Cardiac muscle cell (in vitro differentiated cells and primary cell): ENCODE measurements around the gene KCNJ11. TPM values are rescaled to one million over a fixed set of nuclear protein-coding genes. Genes with fewer than 3 reads are reported as not detected.

Source experiments
- DNase-seq, 2 donors: peaks; one replicate each; pipeline versions ENCODE4 v3.0.0 to v3.0.0-alpha.2; 2010 to 2017; ENCODE audit warnings: low read depth in 1 of 2, low spot score in 1 of 2
- H3K27ac ChIP-seq: fragments of 200-600 bp; sonication (generic); 2 replicates; pipeline ENCODE4 v1.5.1; 2016
- H3K27me3 ChIP-seq: fragments of 200-600 bp; sonication (generic); 2 replicates; pipeline ENCODE4 v1.6.0; 2016; ENCODE audit warnings: control low read depth
- H3K36me3 ChIP-seq: fragments of 200-600 bp; sonication (generic); 2 replicates; pipeline ENCODE4 v1.5.1; 2016; ENCODE audit warnings: control low read depth
- H3K4me1 ChIP-seq: fragments of 200-600 bp; sonication (generic); 2 replicates; pipeline ENCODE4 v1.8.1; 2017; ENCODE audit warnings: low read depth, mild to moderate bottlenecking, mixed run types
- H3K4me3 ChIP-seq: fragments of 200-600 bp; sonication (generic); 2 replicates; pipeline ENCODE4 v1.5.1; 2016; ENCODE audit warnings: mild to moderate bottlenecking
- H3K9me3 ChIP-seq: fragments of 200-600 bp; sonication (generic); 2 replicates; pipeline ENCODE4 v1.5.1; 2017; ENCODE audit warnings: low read depth, mild to moderate bottlenecking, control low read depth
- CTCF ChIP-seq: IDR thresholded peaks from 2 replicates; pipeline ENCODE4 v1.5.1; 2012; ENCODE audit warnings: low read depth, mild to moderate bottlenecking, low read length
- polyA plus RNA-seq: library from polyadenylated mRNA; unstranded; fragments of >200 nt; fragmentation: Nextera tagmentation; extraction: Ambion mirVana; gene quantifications from 2 replicates; pipeline ENCODE4 v1.2.1, GENCODE V29; 2016
- total RNA-seq: library from RNA; depleted of rRNA; stranded (reverse); fragments of >200 nt; gene quantifications from 2 replicates; pipeline ENCODE4 v1.2.3, GENCODE V29; 2016

Gene KCNJ11
- total and polyA plus RNA-seq, 2 experiments from 2014 or later, result 4.7 to 17.0 TPM

GRCh38 chr11:17412488-17413180 is 24.2 kb upstream of the KCNJ11 start:
- DNase-seq, result no peak
- H3K4me1 ChIP-seq, result no peaks in the 10 kb centered on the region
- no peaks in the 10 kb centered on the region for H3K27me3 ChIP-seq
- no peaks in the 10 kb centered on the region for H3K9me3 ChIP-seq
- TF ChIP-seq CTCF, result no peak
- no peak overlapping the region for H3K4me3 ChIP-seq
- no peaks in the 10 kb centered on the region for H3K36me3 ChIP-seq
- no peak overlapping the region for H3K27ac ChIP-seq

GRCh38 chr11:17411418-17411817 is 23.0 kb upstream of the KCNJ11 start:
- no peak overlapping the region for H3K4me3 ChIP-seq
- no peaks in the 10 kb centered on the region for H3K4me1 ChIP-seq
- H3K27me3 ChIP-seq, result no peaks in the 10 kb centered on the region
- H3K9me3 ChIP-seq, result no peaks in the 10 kb centered on the region
- no peaks in the 10 kb centered on the region for H3K36me3 ChIP-seq
- DNase-seq, result no peak
- no peak for TF ChIP-seq CTCF
- no peak overlapping the region for H3K27ac ChIP-seq

- DNase-seq, result no peak
- Histone ChIP-seq H3K36me3 (no peaks in the 10 kb centered on the region), H3K4me3 (no peak overlapping the region), H3K4me1 (peaks cover 3% of the 10 kb centered on the region), H3K27me3 (no peaks in the 10 kb centered on the region), H3K27ac (no peak overlapping the region), H3K9me3 (no peaks in the 10 kb centered on the region)
- no peak for TF ChIP-seq CTCF
Measured at GRCh38 chr11:17410606-17411379, 22.3 kb upstream of the KCNJ11 start.

GRCh38 chr11:17408641-17409040 is 20.2 kb upstream of the KCNJ11 start:
- no peak for TF ChIP-seq CTCF
- Histone ChIP-seq H3K4me1 (peaks cover 6% of the 10 kb centered on the region), H3K4me3 (no peak overlapping the region), H3K36me3 (no peaks in the 10 kb centered on the region), H3K27me3 (no peaks in the 10 kb centered on the region), H3K9me3 (no peaks in the 10 kb centered on the region), H3K27ac (no peak overlapping the region)
- DNase-seq, result no peak

GRCh38 chr11:17408026-17408425 is 19.6 kb upstream of the KCNJ11 start:
- Histone ChIP-seq H3K4me3 (no peak overlapping the region), H3K27ac (no peak overlapping the region), H3K9me3 (no peaks in the 10 kb centered on the region), H3K4me1 (peaks cover 6% of the 10 kb centered on the region), H3K27me3 (no peaks in the 10 kb centered on the region), H3K36me3 (no peaks in the 10 kb centered on the region)
- no peak for DNase-seq
- TF ChIP-seq CTCF, result no peak
